T47D (cell line): ENCODE data around the gene TUBA4B.
"Not testable (repeated sequence)": the region's sequence is repeated elsewhere in the genome, so short reads cannot be mapped to it uniquely, and the experiment has no call there.

ENCODE experiments used
- DNase-seq, 2 experiments: peaks; one replicate each; pipeline versions ENCODE4 v3.0.0 to v3.0.0-alpha.2; 2011 to 2012; ENCODE audit warnings: low read depth in 1 of 2, low spot score in 1 of 2
- JUND ChIP-seq: IDR thresholded peaks from 2 replicates; pipeline ENCODE4 v1.6.1; 2012; ENCODE audit warnings: low read depth
- in situ Hi-C: cut with HindIII; loops from 2 replicates; pipeline ENCODE4 v1.10.0; 2016; ENCODE audit warnings: low sequenced_read_pairs, low pct_unique_long_range_greater_than_20kb

TUBA4B gene

GRCh38 chr2:219297766-219298456, 44.9 kb downstream of the TUBA4B start:
- in situ Hi-C loops = no loop called here
- TF ChIP-seq JUND = no peak
- DNase-seq = no peak

- no peak for TF ChIP-seq JUND
- in situ Hi-C loops = no loop called here
- peak; percentile 77 to 88 for DNase-seq
Observed at GRCh38 chr2:219298759-219299371, 45.8 kb downstream of the TUBA4B start.

- no peak for DNase-seq
- TF ChIP-seq JUND = no peak
- in situ Hi-C loops = no loop called here
Observed at GRCh38 chr2:219299372-219299760, 46.3 kb downstream of the TUBA4B start.

GRCh38 chr2:219300022-219300421, 47.0 kb downstream of the TUBA4B start:
- TF ChIP-seq JUND = no peak
- no peak for DNase-seq
- in situ Hi-C loops = no loop called here

- in situ Hi-C loops = no loop called here
- TF ChIP-seq JUND = no peak
- DNase-seq = no peak
Observed at GRCh38 chr2:219302412-219302968, 49.4 kb downstream of the TUBA4B start.

GRCh38 chr2:219304223-219304622, 51.2 kb downstream of the TUBA4B start:
- in situ Hi-C loops = no loop called here
- DNase-seq = no peak
- no peak for TF ChIP-seq JUND

GRCh38 chr2:219306047-219306446, 53.0 kb downstream of the TUBA4B start:
- DNase-seq = no peak
- in situ Hi-C loops = no loop called here
- no peak for TF ChIP-seq JUND

GRCh38 chr2:219308142-219309101, 55.4 kb downstream of the TUBA4B start:
- TF ChIP-seq JUND = no peak
- in situ Hi-C loops = no loop called here
- DNase-seq = peak; percentile 71 to 85

GRCh38 chr2:219309278-219309677, 56.2 kb downstream of the TUBA4B start, which contains the start of gene PTPRN:
Gene PTPRN, minus strand, starts transcription at chr2:219309401. Its CDS starts 69 bp downstream, at chr2:219309332.
- in situ Hi-C loops = no loop called here
- TF ChIP-seq JUND = no peak
- DNase-seq = no peak

- in situ Hi-C loops, DNase-seq: not testable (repeated sequence)
Observed at GRCh38 chr2:219312683-219313263, 59.7 kb downstream of the TUBA4B start.

GRCh38 chr2:219314804-219315468, 61.9 kb downstream of the TUBA4B start:
- in situ Hi-C loops = no loop called here

More at GRCh38 chr2:219314804-219315468, 61.9 kb downstream of the TUBA4B start:
- no peak for DNase-seq
- no peak for TF ChIP-seq JUND
